ENCODE results near the gene INTS14.
A peak's percentile ranks its signal among the peaks of the same experiment; 100 is the strongest.

The INTS14 gene

DNA sequence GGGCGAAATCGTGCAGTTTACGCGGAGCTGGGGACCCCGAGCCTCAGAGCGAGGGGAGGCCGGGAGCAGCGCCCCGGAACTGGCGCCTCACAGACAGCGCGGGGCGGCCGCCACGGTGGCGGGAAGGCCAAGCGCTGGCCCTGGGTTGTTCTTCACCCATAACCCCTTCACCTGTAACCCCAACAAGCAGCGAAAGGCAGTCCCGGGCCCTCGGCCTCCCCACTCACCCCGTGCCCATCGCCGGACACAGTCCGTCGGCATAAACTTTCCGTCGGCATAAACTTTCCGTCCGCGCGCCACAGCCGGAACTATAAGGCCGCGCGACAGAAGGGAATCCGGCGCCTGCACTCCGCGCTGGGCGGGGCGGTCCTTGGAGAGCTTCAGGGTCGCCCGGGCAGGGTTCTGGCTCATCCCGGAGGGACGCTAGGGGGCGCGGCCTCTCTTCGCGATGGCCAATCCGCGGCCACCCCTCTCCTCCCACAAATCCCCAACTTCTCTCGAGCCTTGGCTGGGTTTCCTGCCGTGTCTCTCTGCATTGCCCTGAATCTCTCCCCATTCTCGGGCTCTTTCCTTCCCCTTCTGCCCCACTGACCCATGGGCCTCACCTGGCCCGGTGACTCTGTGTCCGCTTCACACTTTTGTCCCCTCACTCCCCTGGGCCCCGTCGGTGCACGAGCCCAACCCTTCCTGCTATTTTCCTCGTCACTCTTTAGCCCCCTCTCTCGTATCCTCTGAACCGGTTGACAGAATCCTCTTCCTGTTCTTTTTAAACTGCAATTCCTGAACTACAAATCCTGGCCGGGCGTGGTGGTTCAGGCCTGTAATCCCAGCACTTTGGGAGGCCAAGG is at the start of gene INTS14:
Gene INTS14 (minus strand): TSS at position 261 of the 848 bp plus-strand sequence. CDS start 3,751 bp downstream, outside the sequence.
- peak; percentile 99 for DNase-seq

DNA sequence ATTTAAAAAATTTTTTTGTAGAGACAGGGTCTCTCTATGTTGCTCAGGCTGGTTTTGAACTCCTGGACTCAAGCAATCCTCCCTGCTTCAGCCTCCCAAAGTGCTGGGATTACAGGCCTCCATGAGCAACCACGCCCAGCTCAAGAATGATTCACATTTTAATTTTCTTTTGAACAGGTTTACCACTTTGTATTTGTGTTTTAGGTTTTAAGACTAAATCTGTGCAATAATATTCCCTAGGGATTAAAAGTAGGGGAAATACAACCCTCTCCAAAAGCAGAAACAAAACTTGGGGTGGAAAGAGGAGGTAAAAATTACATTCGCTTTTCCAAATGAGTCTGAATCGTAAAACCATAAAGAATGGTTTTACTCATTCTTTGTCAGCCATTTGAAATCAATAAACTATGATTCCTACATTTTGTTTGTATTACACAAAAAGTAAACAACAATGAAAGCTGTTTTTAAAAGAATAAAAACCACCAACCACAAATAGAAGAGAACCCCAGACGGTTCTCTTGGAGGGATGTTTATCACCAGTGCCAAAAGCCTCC is 48.6 kb upstream of the INTS14 start:
- DNase-seq = no peak

DNA sequence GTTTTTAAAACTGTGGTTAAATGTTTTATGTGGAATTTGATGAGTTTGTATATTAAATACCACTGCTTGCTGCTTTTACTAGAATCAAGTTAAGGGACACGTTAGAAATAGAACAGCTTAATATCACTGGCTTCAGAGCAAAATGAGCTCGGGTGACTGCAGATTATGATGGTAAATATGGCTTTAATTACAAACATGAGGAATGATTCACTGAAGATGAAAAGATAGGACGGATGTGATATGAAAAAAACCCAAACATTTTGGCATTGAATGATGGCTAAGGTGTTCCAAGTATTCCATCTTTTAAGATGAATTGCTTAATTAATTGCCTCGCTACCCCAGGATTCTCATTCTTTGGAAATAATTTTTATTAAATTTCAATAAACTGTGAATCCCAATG is 44.5 kb upstream of the INTS14 start:
- DNase-seq = no peak

DNA sequence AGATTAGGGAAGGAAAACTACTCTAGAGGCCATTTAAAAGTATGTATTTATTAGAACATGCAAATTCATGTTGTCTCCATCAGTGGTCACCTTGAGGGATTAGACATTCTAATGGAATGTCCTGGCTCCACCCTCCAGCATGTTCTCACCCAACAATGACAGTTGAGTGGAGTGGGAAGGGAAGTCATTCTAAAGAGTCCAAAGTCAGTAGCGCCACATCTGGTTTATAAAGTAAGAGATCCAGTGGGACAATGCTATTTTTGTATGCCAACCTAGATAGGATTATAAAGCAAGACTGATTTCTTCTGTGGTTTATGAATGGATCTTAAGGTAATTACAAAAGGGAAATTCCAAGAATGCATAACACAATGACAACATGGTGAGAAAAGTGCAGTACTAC is 44.1 kb upstream of the INTS14 start:
- DNase-seq = no peak

DNA sequence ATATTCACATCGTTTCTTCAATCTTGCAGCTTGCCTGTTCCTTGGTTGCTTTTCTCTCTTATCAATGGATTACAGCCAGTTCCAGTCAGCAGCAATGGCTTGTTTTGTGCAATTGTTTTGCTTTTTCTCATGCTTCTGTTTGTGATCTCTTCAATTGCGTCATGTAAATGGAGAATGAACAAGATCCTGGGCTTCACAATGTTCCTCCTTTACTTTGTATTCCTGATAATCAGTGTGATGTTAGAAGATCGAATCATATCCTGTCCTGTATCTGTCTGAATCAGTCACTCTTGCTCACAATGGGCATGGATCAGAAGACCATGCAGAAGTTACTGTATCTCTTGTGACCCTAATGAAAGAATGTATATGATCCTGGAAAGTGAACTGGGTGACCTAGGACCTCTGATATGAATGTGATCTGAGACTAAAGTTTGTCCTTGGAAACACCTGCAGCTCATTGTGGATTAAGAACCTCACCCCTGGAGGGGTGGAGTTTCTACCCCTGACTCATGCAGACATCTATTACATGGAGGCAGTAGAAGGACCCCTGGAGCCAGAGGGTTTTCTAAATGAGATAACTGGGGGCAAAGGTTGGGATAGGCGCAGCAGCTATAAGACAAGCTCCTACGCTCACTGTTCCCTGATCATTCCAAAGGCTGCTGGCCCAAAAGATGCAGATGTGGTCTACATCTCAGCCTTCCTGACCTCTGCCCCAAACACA is 43.0 kb upstream of the INTS14 start:
- no peak for DNase-seq

DNA sequence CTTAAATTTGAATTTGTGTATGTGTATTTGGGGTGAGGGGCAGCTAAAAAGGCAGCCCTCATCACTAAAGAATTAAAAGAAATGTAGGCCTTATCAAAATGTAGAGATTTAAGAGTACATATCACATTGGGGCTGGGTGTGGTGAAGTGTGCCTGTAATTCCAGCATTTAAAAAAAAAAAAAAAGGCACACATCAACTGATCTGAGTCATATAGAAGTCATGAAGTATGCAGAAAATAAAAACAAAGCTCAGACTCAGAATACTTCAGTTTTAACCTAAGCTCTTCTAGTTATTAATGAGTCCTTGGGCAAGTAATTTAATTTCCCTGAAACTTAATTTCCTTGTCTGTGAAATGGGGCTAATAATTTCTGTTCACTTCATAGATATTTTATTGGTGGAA is 42.4 kb upstream of the INTS14 start:
- no peak for DNase-seq

DNA sequence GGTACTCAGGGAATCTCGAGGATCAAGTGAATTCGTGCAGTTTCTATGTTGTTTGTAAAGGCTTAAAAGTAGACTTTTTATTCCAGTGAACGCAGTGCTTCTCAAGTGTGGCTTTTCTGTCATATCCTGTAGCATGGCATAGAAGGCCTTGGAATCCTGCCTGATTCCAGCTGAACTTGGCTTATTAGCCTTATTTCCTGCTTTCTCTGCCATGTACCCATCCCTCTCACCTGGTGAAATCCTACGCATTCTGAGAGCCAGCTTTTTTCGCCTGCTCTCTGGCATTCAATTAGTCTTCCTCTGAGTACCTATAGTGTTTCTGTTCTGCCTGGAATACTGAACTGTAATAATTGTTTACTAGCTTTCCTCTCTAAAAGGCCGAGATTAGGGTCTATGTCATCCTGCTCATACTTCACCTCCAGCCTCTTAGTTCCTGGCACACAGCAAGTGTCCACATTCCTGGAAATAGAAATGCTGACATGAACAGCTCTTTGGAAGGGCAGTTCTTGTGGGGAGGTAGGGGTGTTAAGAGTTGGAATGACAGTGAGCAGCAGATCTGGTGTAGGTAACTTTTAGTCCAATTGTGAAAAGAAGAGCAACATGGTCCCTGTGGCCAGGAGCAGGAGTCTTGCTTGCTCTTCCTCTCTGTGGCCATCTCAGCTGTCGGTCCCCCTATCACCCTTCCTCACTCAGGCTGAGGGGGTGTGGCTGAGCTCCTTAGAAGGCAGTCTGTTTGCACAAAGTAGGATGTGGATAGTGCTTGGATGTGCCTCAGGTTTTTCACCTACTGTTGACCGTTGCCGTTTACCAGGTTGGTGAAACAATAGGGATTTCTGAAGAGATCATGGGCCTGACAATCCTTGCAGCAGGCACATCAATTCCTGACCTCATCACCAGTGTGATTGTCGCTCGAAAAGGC is 41.2 kb upstream of the INTS14 start:
- no peak for DNase-seq

DNA sequence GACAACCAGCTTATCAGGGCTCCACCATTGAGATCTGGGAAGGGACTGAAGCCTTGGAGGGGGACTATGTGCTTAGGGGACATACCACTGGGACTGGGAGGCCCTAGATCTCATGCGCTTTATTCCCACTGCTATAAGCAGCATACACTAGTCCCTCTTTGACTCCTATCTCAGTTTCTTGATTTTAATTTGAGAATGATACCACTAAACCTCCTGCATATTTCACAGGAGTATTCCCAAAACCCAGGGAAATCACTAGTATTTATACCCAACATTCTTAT is 40.1 kb upstream of the INTS14 start:
- no peak for DNase-seq

DNA sequence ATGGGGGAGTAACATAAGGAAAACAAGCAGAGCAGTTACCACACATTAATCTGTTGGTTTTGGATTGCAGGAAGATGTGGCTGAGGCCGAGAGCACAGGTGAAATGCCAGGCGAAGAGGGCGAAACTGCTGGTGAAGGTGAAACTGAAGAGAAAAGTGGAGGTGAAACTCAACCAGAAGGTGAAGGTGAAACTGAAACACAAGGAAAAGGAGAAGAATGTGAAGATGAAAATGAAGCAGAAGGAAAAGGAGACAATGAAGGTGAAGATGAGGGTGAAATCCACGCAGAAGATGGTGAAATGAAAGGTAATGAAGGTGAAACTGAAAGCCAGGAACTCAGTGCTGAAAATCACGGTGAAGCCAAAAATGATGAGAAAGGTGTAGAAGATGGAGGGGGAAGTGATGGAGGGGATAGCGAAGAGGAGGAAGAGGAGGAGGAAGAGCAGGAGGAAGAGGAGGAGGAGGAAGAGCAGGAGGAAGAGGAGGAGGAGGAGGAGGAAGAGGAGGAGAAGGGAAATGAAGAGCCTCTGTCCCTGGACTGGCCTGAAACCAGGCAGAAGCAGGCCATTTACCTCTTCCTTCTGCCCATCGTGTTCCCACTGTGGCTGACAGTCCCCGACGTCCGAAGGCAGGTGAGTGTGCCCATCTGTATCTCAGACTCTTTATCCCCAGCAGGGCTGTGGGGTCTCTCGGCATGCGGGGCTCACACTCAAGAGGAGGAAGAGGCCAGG is 39.5 kb upstream of the INTS14 start:
- no peak for DNase-seq

DNA sequence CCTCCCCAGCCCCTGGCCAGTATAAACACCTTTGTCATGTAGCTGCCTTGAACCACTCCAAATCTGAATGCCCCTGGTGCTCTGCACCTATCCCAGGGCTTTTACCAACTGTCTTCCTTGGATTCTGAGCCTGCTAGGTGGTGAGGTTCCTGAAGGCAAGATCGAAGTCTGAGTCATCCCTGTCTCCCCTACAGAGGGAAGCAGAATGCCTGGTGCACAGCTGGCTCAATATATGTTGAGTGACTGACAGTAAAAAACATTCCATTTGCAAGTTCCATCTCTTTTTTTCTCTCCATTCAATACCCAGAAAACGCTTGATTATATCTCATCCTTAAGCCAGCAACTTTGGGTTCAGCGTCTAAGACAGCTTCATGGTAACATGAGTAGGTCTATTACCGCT is 35.6 kb upstream of the INTS14 start:
- DNase-seq = no peak

DNA sequence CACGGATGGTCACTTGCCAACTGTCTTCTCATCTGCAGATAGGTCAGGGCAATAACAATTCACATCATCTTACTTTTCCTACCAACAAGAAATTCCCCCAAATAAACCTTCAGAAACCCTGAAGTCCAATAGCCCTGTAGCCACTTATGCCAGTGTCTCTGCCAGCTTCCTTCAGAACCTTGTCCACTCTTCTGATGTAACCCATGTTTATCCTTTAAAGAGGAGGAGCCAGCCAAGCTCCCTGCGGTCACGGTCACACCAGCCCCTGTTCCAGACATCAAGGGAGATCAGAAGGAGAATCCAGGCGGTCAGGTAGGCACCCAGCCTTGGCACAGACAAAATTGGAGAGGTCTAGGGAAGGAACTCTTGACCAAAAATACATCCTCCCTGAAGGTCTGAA is 34.5 kb upstream of the INTS14 start:
- DNase-seq = no peak

DNA sequence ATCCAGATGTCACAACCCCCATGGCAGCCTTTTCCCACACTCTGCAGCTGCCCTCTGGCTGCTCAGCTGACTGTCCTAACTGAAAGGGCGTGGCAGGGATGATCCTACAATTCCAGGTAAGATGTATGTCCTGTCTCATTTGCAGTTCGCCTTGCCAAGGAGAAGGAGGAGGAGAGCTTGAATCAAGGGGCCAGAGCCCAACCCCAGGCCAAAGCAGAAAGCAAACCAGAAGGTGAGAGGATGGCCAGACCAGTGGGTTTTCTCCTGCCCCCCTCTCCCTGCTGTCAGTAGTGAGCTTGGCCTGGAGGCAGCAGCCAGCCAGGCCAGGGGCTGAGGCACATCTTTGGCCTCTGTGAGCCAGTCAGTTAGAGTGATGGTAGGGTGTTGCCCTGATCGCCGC is 33.4 kb upstream of the INTS14 start:
- DNase-seq = no peak

DNA sequence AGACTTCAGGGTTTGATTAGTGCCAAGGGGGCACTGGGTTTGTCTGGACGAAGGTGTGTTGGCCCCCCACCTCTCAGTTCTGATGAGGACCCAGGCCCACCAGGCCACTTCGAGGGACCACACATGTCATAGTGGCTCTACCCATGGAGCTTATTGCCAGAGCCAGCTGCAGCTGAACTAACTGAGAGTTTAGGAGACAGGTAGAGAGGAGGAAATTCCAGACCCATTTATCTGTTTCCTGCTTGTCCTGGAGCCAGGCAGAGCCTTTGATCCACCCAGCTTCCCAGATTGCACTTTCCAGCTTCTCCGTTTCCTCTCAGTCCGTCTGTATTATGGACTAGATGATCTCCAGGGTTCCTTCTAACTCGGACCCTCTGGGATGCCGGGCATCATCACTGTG is 31.7 kb upstream of the INTS14 start:
- DNase-seq = no peak

DNA sequence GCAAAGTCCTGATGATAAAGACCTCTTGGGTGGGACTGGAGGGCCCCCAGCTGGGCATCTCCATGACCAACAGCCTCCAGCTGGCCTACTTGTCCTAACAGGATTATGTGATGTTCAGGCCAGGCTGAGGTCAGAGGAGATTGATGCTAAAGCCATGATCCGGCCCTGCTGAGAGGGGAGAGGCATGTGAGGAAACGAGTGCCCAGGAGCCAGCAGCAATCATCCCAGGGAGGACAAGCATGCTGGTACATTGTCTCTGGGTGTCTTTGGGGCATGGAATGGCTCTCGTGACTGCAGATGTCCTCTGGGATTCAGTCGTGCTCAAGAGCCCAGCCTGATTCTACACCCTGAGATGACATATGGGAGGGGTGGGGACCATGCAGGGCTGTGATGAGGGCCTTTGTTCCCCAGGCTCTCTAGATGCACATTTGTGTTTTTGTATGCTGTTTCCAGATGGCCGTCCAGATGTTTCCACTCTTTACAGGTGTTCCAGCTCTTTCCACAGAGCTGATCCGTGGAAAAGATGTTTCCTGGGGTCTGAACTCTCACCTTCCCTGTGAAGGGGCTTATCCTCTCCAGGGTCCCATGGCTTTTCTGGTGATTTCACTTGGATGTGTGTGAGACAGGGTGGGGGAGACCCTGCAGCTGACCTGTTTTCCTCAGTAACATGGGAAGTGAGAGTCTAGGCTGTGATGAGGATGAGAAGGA is 31.0 kb upstream of the INTS14 start:
- DNase-seq = no peak

DNA sequence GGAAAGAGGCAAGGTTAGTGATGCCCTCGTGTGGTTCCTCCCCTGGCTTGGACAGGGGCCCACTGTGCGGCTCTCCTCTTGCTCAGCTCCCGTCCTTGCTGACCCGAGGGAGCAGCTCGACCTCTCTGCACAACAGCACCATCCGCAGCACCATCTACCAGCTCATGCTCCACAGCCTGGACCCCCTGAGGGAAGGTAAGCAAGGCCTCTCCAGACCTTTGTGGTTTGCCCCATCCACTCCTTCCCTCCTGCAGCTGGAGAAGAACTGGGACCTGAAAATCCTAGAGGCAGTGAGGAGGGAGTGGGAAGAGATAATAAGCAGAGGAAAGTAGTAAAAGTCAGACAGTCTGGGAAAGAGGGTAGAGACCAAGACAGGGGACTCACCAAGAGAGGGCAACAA is 28.6 kb upstream of the INTS14 start:
- no peak for DNase-seq

DNA sequence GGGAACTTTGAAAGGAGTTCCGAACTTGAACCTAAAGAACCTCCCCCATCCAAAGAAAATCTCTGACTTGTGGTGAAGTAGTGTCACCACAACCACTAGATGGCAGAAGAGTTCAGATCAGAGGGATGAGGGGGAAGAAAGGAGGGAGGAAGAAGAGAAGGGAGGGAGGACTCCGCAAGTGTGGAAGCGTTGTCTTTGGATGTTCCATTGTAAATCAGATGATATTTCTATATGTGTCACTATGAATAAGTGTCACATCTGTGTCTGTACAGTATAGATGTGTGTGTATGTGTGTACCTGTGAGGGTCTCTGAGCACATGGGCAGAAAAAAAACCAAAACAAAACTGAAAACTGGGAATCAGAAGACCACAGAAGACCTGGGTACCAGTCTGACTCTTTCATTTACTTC is 27.8 kb upstream of the INTS14 start:
- DNase-seq = no peak

DNA sequence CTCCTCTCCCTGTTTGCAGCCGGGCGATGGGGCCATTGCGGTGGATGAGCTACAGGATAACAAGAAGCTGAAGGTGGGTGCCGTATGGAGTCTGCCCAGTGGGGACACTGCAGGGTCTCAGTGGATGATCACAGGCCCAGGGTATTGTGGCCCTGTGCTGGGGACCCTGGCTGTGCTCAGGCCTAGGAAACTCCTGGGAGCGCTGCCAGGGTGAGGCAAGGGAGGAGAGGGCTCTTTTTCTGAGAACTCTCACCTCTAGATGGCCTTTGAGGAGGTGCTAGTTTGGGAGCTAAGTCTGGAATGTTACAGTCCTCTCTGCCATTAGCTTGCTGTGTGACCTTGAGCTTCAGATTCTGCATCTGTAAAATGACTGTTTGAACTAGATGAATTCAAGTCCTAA is 27.2 kb upstream of the INTS14 start:
- DNase-seq = no peak

DNA sequence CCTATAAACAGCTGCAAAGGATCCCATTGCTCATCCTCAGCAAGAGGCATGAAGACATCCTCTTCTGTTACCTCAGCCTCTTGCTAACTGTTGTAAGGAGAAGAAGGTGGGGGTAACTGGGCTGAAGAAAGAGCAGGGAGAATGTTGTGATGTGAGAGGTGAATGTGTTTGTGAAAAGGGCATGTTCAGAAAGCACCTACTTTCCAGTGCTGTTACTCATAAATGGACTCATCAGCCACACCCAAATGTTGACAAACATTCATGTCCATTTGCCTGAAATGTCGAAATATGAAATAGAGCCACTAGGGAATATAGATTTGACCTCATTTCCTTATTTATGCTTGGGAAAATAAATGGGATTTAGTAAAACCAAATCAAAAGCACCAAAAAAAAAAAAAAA is 23.4 kb upstream of the INTS14 start:
- DNase-seq = no peak

DNA sequence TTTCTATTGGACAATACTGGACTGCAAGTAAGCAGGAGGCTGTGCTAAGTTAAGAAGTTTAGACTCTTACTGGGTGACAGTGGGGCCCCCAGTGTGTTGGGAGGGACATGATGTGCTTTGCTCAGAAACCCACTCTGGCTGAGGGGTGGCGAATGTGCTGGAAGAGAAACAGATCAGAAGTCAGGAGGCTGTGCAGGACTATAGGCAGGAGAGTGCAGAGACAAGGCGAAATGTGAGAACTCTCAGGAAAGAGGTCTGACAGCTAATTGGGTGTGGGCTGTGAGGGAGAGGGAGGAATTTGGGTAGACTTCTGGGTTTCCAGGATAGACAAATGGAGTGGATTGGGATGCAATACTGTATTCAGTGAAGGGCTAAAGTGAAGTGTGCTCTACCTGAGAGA is 22.8 kb upstream of the INTS14 start:
- DNase-seq = no peak

DNA sequence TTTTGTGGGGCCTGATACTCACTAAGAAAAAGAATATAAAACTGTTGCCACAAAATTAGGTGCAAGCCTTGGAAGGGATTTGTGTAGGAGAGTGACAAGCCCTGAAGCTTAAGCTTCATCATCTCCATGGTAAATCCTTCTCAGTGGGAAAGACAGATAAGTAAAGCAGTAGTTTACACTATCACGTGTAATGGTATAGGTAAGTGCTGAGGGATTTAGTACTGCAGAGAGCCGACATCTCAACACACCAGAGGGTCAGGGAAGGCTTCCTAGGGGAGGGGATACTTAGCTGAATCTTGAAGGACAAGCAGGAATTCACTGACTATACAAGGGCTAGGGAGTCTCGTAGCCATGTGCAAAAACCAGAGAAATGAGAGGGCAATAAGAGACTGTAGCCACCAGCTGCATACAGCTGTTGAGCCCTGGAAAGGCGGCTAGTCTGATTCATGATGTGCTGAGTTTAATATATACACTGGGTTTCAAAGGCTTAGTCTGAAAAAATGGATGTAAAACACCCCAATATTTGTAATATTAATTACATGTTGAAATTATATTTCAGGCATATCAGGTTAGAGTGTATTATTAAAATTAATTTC is 21.9 kb upstream of the INTS14 start:
- no peak for DNase-seq

DNA sequence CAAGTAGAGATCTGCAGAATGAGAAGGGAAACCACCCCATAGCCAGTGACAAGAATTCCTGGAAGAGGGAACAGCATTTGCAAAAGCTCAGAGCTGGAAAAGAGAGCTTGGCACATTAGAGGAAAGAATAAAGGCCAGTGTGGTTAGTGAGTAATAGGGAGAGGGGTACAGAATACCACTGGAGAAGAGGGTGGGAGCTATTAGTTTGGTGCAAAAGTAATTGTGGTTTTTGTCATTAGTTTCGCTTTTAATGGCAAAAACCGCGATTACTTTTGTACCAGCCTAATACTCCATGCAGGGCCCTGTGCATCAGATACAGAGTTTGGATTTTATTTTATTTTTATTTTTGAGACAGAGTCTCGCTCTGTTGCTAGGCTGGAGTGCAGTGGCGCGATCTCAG is 20.6 kb upstream of the INTS14 start:
- DNase-seq = no peak

DNA sequence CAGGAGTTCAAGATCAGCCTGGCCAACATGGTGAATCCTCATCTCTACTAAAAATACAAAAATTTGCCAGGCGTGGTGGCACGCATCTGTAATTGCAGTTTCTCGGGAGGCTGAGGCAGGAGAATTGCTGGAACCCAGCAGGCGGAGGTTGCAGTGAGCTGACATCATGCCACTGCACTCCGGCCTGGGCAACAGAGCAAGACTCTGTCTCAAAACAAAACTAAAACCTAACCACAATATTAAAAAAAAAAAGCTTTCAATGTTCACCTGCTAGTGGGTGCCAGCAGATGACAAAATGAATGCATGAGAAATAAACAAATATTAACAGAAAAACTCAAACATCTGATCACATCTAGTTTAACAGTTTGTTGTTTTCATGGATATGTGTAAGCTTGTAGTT is 19.8 kb upstream of the INTS14 start:
- no peak for DNase-seq
